Tibial nerve (tissue), 3 donors: ENCODE measurements around the gene MMADHC.

Source experiments
- CTCF ChIP-seq, 5 experiments: fragments of 200-600 bp in 3 of 5; fragments of 450-650 bp in 2 of 5; sonication (generic) in 3 of 5; IDR thresholded peaks; one replicate each; pipeline ENCODE4 v1.5.1; 2016 to 2019; ENCODE audit warnings: antibody characterized with exemption in 5 of 5, mild to moderate bottlenecking in 3 of 5, moderate library complexity in 2 of 5
- POLR2A ChIP-seq, 2 donors: fragments of 450-650 bp; IDR thresholded peaks; one replicate each; pipeline ENCODE4 v1.6.1; 2017; ENCODE audit warnings: antibody characterized with exemption in 2 of 2, mild to moderate bottlenecking in 2 of 2, moderate library complexity in 2 of 2

GRCh38 chr2:149564983-149565382 lies 22.6 kb downstream of the MMADHC start:
- TF ChIP-seq CTCF (IDR thresholded peaks at IDR 0.05) (no peak), POLR2A (IDR thresholded peaks at IDR 0.05) (no peak)
